ENCODE data around the gene PLEKHG7.
"Not testable (repeated sequence)": the region's sequence is repeated elsewhere in the genome, so short reads cannot be mapped to it uniquely, and the experiment has no call there.

Gene PLEKHG7

GRCh38 chr12:92747151-92747550 is 44.4 kb downstream of the PLEKHG7 start:
- DNase-seq (ENCODE audit: low read depth): no peak

DNA sequence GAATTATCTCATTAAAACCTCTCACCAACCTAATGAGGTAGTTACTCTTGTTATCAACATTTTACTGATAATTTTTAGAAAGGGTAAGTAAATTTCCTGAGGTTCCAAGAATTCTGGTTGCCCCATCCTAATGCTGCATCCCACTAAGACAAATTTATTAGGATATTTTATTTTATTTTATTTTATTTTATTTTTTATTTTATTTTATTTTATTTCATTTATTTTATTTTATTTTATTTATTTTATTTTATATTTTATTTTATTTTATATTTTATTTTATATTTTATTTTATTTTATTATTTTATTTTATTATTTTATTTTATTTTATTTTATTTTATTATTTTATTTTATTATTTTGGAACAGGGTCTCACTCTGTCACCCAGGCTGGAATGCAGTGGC is 46.9 kb downstream of the PLEKHG7 start:
- DNase-seq (ENCODE audit: low read depth): not testable (repeated sequence)

GRCh38 chr12:92753976-92754885 is 51.4 kb downstream of the PLEKHG7 start:
- no peak for DNase-seq (ENCODE audit: low read depth)

DNA sequence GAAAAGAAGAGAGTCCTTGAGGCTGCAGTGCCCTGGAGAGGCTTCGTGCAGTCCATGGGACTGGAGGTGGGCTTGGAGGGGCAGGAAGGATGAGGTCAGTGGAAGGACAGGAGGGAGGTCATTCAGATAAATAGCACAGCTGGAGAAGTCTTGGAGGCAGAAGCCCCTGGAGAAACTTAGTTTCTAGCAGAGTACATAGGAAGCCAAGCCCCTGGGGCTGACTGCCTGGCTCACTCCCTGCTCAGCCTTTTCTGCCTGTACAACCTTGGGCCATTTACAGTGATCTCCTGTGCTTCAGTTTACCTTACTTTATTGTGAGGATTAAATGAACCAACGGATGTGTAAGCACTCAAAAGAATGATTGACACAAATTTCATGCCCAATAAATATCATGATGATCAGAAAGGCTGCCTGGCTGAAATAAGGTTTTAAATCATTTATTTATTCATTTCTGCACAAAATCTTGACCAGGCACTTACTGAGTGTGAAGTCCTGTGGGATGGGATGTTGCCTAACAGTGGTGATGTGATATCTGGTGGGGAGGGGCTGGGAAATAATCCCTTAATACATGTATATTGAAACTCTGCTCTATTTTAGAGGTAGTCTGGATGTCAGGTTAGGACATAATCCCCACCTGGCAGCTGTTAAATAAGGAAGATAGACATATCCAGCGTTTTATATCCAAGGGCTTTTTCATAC is 54.3 kb downstream of the PLEKHG7 start:
- DNase-seq (ENCODE audit: low read depth): no peak

GRCh38 chr12:92757597-92758121 is 54.9 kb downstream of the PLEKHG7 start:
- DNase-seq (ENCODE audit: low read depth): no peak

GRCh38 chr12:92759634-92760268 is 57.0 kb downstream of the PLEKHG7 start:
- DNase-seq (ENCODE audit: low read depth): peak; percentile 97

- no peak for DNase-seq (ENCODE audit: low read depth)
Measured at GRCh38 chr12:92762773-92763172, 60.0 kb downstream of the PLEKHG7 start.

DNA sequence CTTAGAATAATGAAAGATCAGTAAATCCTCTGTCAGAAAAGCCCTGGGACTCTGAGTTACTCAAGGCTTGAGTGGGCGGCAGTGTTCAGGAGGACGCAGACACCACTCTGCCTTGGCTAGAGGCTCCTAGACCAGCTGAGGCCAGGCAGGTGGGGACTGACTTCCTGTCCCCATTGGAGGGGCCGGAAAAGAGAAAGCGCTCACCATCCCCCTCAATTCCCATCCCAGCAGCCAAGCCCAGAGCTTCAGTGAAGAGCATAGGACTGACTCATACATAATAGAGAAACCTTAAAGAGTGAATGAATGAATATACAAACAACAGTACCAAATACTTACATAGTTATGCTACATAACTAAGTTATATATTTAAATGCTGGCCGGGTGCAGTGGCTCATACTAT is 62.0 kb downstream of the PLEKHG7 start:
- peak; percentile 53 for DNase-seq (ENCODE audit: low read depth)

DNA sequence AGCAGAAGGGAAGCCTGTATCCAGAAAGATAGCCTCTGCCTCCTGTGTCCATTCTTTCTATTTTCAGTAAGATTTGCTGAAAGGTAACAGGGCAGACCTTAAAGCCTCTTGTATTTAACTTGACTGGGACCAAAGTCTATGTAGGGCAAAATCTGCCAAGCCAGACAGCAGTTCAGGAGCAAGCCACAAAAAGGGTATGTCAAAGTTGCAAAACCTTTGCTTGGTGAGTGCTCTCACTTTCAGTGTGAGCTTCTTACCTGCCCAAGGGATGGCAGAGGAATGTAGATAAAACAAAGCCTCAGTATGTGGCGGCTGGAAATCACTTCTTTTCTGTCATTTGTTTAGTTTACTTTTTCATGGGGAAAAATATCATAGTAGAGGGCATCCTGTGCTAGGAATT is 63.1 kb downstream of the PLEKHG7 start:
- no peak for DNase-seq (ENCODE audit: low read depth)

DNA sequence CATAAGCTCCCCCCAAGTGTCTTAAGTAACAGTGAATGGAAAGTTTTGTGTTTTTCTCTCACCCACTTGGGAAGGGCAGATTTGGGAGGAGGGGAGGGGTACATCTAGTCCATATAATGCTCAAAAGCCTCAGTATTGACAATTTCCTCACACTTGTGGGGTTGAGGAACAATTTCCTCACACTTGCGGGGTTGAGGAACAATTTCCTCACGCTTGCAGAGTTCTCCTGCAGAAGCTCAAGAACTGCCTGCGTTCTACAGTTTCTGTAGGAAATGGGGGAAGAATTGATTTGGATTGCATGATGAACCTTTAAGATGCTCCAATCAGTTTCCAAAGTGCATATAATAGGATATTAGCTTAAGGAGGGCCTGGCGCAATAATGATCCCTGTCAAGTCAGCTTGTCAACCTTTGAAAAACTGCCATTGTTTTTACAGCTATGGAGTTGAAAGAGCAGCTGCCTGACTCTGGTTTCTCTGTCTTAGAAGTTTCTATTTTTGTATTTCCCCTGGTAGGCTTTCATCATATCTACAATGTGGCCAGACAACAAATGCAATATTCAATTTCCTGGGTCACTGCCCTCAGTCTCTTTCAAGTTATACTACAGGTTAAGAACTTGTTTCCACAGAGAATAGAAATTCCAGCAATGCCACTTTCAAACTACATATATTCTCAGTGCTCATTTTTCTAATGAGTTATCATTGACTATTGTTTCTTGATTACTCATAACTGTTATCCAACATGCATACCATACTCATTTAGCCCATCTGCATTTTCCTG is 66.5 kb downstream of the PLEKHG7 start:
- DNase-seq (ENCODE audit: low read depth): no peak

DNA sequence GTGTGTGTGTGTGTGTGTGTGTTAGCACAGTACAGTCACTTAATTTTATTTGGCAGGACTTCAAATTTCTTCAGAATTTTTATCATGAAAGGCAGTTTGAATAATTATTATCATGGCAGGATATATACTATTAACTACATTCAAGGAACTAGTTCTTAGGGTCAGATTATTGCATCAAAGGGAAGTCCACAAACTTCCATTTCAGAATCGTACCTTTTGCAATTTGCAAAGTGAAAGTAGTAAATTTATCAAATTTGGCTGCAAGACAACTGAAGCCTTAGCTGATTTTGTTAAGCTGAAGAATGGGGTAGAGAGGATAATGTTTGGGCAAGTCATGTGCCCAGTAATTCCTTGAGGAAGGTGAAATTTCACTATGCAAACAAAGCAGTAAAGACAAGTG is 68.2 kb downstream of the PLEKHG7 start:
- no peak for DNase-seq (ENCODE audit: low read depth)

- no peak for DNase-seq (ENCODE audit: low read depth)
Measured at GRCh38 chr12:92775416-92775815, 72.6 kb downstream of the PLEKHG7 start.

- no peak for DNase-seq (ENCODE audit: low read depth)
Measured at GRCh38 chr12:92778525-92778924, 75.7 kb downstream of the PLEKHG7 start.

- DNase-seq (ENCODE audit: low read depth): peak; percentile 58
Measured at GRCh38 chr12:92779902-92780301, 77.1 kb downstream of the PLEKHG7 start.

DNA sequence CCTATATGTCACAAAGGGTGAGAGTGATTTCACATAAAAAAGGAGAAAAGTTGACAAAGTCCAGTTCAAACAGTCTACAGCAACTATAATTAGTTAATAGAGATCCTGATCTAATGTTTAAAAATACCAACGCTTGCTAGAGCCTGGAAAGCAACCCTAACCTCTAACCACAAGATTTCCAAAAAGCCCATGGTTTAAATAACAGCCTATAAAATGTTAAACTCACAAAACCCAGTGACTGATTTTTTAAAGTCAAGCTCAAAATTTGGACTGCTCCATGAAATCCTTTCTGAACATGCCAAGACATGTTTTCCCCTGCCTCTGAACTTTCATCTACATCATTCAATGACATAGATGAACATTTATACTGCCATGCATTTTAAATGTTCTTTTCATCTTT is 81.6 kb downstream of the PLEKHG7 start:
- DNase-seq (ENCODE audit: low read depth): no peak

GRCh38 chr12:92784797-92785562 is 82.2 kb downstream of the PLEKHG7 start:
- peak; percentile 83 for DNase-seq (ENCODE audit: low read depth)

GRCh38 chr12:92785563-92785950 is 82.8 kb downstream of the PLEKHG7 start:
- DNase-seq (ENCODE audit: low read depth): no peak

DNA sequence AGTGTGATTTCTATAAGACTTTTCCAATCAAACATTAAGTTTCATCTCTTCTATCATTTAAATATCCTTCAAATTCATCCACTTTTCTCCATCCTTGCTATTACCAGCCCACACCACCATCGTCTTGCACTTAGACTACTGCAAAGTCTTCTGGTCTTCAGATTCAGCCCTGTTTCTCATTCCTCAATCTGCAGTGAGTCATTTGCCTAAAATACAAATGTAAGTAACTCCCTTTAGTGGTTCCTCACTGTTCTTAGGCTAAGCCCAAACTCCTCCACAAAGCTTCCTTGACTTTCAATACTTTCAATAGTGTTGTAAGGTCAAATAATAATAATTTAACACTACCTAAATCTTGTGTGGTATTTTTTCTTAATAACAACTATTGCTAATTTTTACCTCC is 83.3 kb downstream of the PLEKHG7 start:
- DNase-seq (ENCODE audit: low read depth): peak; percentile 42

DNA sequence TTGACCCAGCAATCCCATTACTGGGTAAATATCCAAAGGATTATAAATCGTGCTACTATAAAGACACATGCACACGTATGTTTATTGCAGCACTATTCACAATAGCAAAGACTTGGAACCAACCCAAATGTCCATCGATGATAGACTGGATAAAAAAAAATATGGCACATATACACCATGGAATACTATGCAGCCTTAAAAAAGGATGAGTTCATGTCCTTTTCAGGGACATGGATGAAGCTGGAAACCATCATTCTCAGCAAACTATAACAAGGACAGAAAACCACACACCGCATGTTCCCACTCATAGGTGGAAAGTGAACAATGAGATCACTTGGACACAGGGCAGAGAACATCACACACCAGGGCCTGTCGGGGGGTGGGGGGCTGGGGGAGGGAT is 91.6 kb downstream of the PLEKHG7 start:
- DNase-seq (ENCODE audit: low read depth): not testable (repeated sequence)

GRCh38 chr12:92794814-92795213 is 92.0 kb downstream of the PLEKHG7 start:
- no peak for DNase-seq (ENCODE audit: low read depth)

DNA sequence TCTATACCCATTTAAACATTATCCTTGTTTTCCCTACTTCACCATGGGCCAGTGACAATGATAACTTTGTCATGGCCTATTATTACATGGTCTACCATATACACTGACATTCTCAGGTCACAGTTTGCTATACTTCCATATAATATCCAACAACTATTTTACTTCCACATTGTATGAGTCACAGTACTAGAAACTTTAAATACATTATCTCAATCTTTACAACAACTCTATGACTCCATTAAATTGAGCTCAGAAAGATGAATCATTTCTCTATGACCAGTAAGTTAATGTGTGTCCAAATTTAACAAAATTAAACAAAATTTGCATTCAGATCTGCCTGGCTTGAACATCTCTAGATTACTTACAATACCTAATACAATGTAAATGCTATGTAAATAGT is 93.9 kb downstream of the PLEKHG7 start:
- DNase-seq (ENCODE audit: low read depth): peak; percentile 8
